Activated CD8-positive, alpha-beta memory T cell treated with anti-CD3 and anti-CD28 coated beads, Interleukin-2, amount 10 ng/mL, durations not matched to agents 7 days and 5 days (primary cell): ENCODE data around the gene STARD7. TPM values are rescaled to one million over a fixed set of nuclear protein-coding genes. Genes with fewer than 3 reads are reported as not detected.
"Not testable (repeated sequence)": the region's sequence is repeated elsewhere in the genome, so short reads cannot be mapped to it uniquely, and the experiment has no call there.

Source experiments
- ATAC-seq: fragments of 150-1000 bp; cut with Tn5 transposase; one replicate; pipeline ENCODE4 v1.10.0; 2021; ENCODE audit warnings: moderate library complexity
- CTCF ChIA-PET: fragments of 350-600 bp; sonication (Branson Sonifier 250); formaldehyde crosslinking; loops from one replicate; lab custom pipeline; 2021; ENCODE audit warnings: antibody characterized with exemption; lab: Charles Lee
- DNase-seq: peaks from one replicate; pipeline ENCODE4 v3.0.0-alpha.2; 2020
- H3K27ac Mint-ChIP-seq: one replicate; pipeline ENCODE4 v1.8.0; 2021; ENCODE audit warnings: mild to moderate bottlenecking, mixed read lengths
- H3K27me3 Mint-ChIP-seq: one replicate; pipeline ENCODE4 v1.8.0; 2021; ENCODE audit warnings: mixed read lengths
- H3K36me3 Mint-ChIP-seq: one replicate; pipeline ENCODE4 v1.8.0; 2021; ENCODE audit warnings: mild to moderate bottlenecking, mixed read lengths
- H3K4me1 Mint-ChIP-seq: one replicate; pipeline ENCODE4 v1.8.0; 2021; ENCODE audit warnings: mixed read lengths
- H3K4me3 Mint-ChIP-seq: one replicate; pipeline ENCODE4 v1.8.0; 2021; ENCODE audit warnings: mild to moderate bottlenecking, moderate library complexity, mixed read lengths
- H3K9me3 Mint-ChIP-seq: one replicate; pipeline ENCODE4 v1.8.0; 2022; ENCODE audit warnings: low read depth, mixed read lengths
- total RNA-seq, 2 experiments: library from RNA; stranded (reverse); gene quantifications; one replicate each; pipeline ENCODE4 v1.2.3, GENCODE V29; 2021

STARD7 gene
- total RNA-seq, 2 experiments from 2014 or later: 131 to 180 TPM

- DNase-seq: no peak
- Mint-ChIP-seq H3K4me1 (peaks cover 5% of the 10 kb centered on the region), H3K27ac (no peak overlapping the region), H3K36me3 (no peaks in the 10 kb centered on the region), H3K4me3 (no peak overlapping the region), H3K27me3 (no peaks in the 10 kb centered on the region), H3K9me3 (no peaks in the 10 kb centered on the region)
- CTCF ChIA-PET: no interaction called here
- ATAC-seq: no peak
Measured at GRCh38 chr2:96225016-96225533, 16.4 kb upstream of the STARD7 start.

- CTCF ChIA-PET: not testable (repeated sequence)
Measured at GRCh38 chr2:96221106-96221505, 12.5 kb upstream of the STARD7 start.

GRCh38 chr2:96219959-96220358 is 11.3 kb upstream of the STARD7 start:
- H3K4me1 Mint-ChIP-seq, ATAC-seq, H3K27me3 Mint-ChIP-seq, H3K9me3 Mint-ChIP-seq, H3K27ac Mint-ChIP-seq, H3K36me3 Mint-ChIP-seq, DNase-seq, H3K4me3 Mint-ChIP-seq, CTCF ChIA-PET: not testable (repeated sequence)

More at GRCh38 chr2:96221106-96221505, 12.5 kb upstream of the STARD7 start:
- H3K4me3 Mint-ChIP-seq, H3K27ac Mint-ChIP-seq, DNase-seq, H3K9me3 Mint-ChIP-seq, H3K27me3 Mint-ChIP-seq, ATAC-seq, H3K36me3 Mint-ChIP-seq, H3K4me1 Mint-ChIP-seq: not testable (repeated sequence)

- Mint-ChIP-seq H3K9me3 (no peaks in the 10 kb centered on the region), H3K4me3 (no peak overlapping the region), H3K4me1 (no peaks in the 10 kb centered on the region), H3K27me3 (no peaks in the 10 kb centered on the region), H3K36me3 (no peaks in the 10 kb centered on the region), H3K27ac (no peak overlapping the region)
- ATAC-seq (no peak), DNase-seq (no peak)
- CTCF ChIA-PET: no interaction called here
Measured at GRCh38 chr2:96218508-96219131, 10.0 kb upstream of the STARD7 start.

- Mint-ChIP-seq H3K36me3 (no peaks in the 10 kb centered on the region), H3K4me1 (peaks cover 8% of the 10 kb centered on the region), H3K4me3 (no peak overlapping the region), H3K9me3 (no peaks in the 10 kb centered on the region), H3K27me3 (no peaks in the 10 kb centered on the region), H3K27ac (no peak overlapping the region)
- no peak for ATAC-seq
- no peak for DNase-seq
- CTCF ChIA-PET: no interaction called here
Measured at GRCh38 chr2:96214554-96214953, 5.9 kb upstream of the STARD7 start.

- no peak for DNase-seq
- H3K9me3 Mint-ChIP-seq: no peaks in the 10 kb centered on the region
- H3K36me3 Mint-ChIP-seq: no peaks in the 10 kb centered on the region
- no peak overlapping the region for H3K27ac Mint-ChIP-seq
- no peaks in the 10 kb centered on the region for H3K27me3 Mint-ChIP-seq
- H3K4me1 Mint-ChIP-seq: peaks cover 10% of the 10 kb centered on the region
- no peak overlapping the region for H3K4me3 Mint-ChIP-seq
- ATAC-seq: no peak
- CTCF ChIA-PET: interaction anchor here (0.7 to 1.2 kb wide), 3 partner anchors 19 to 29 kb away, joined by 4 read pairs; no protein-coding TSS in a partner anchor
Measured at GRCh38 chr2:96213379-96213778, 4.8 kb upstream of the STARD7 start.

- CTCF ChIA-PET: no interaction called here
- Mint-ChIP-seq H3K36me3 (peaks cover 4% of the 10 kb centered on the region), H3K27ac (no peak overlapping the region), H3K9me3 (no peaks in the 10 kb centered on the region), H3K27me3 (no peaks in the 10 kb centered on the region), H3K4me1 (peaks cover 14% of the 10 kb centered on the region), H3K4me3 (no peak overlapping the region)
- ATAC-seq (no peak), DNase-seq (no peak)
Measured at GRCh38 chr2:96212339-96212738, 3.7 kb upstream of the STARD7 start.

GRCh38 chr2:96209729-96210085 is 1.1 kb upstream of the STARD7 start:
- Mint-ChIP-seq H3K36me3 (peaks cover 12% of the 10 kb centered on the region), H3K9me3 (no peaks in the 10 kb centered on the region), H3K4me3 (peak overlapping the region; percentile 88), H3K4me1 (peaks cover 37% of the 10 kb centered on the region), H3K27ac (peak overlapping the region; percentile 88), H3K27me3 (no peaks in the 10 kb centered on the region)
- ATAC-seq (no peak), DNase-seq (no peak)
- CTCF ChIA-PET: interaction anchor here (1.1 to 3.2 kb wide), 7 partner anchors 20 to 217 kb away, joined by 3 to 19 read pairs (median 6); no protein-coding TSS in a partner anchor

- CTCF ChIA-PET: interaction anchor here (1.0 to 3.2 kb wide), 13 partner anchors 13 to 216 kb away, joined by 3 to 19 read pairs (median 5); partner anchors contain the start of gene ASTL
- peaks cover 41% of the 10 kb centered on the region for H3K4me1 Mint-ChIP-seq
- no peak for DNase-seq
- no peak for ATAC-seq
- H3K27ac Mint-ChIP-seq: peak overlapping the region; percentile 88
- peak overlapping the region; percentile 88 for H3K4me3 Mint-ChIP-seq
- H3K9me3 Mint-ChIP-seq: no peaks in the 10 kb centered on the region
- H3K36me3 Mint-ChIP-seq: peaks cover 12% of the 10 kb centered on the region
- H3K27me3 Mint-ChIP-seq: no peaks in the 10 kb centered on the region
Measured at GRCh38 chr2:96209011-96209728, 543 bp upstream of the STARD7 start.

GRCh38 chr2:96207774-96208142 is 869 bp downstream of the STARD7 start:
- Mint-ChIP-seq H3K27ac (peak overlapping the region; percentile 87), H3K9me3 (no peaks in the 10 kb centered on the region), H3K4me1 (peaks cover 55% of the 10 kb centered on the region), H3K4me3 (peak overlapping the region; percentile 88), H3K27me3 (no peaks in the 10 kb centered on the region), H3K36me3 (peaks cover 15% of the 10 kb centered on the region)
- no peak for ATAC-seq
- CTCF ChIA-PET: interaction anchor here (1.1 to 3.2 kb wide), 11 partner anchors 12 to 215 kb away, joined by 3 to 19 read pairs (median 6); partner anchors contain the start of gene ASTL
- no peak for DNase-seq

- Mint-ChIP-seq H3K27me3 (no peaks in the 10 kb centered on the region), H3K9me3 (no peaks in the 10 kb centered on the region), H3K4me3 (peak overlapping the region; percentile 88), H3K36me3 (peaks cover 16% of the 10 kb centered on the region), H3K27ac (peak overlapping the region; percentile 87), H3K4me1 (peaks cover 60% of the 10 kb centered on the region)
- CTCF ChIA-PET: interaction anchor here (1.1 to 3.2 kb wide), 6 partner anchors 32 to 114 kb away, joined by 4 to 19 read pairs (median 8); partner anchors contain the start of gene ASTL
- ATAC-seq (no peak), DNase-seq (no peak)
Measured at GRCh38 chr2:96207073-96207773, 1.4 kb downstream of the STARD7 start.

- no peak for DNase-seq
- Mint-ChIP-seq H3K4me1 (peaks cover 67% of the 10 kb centered on the region), H3K36me3 (peaks cover 17% of the 10 kb centered on the region)
Measured at GRCh38 chr2:96205888-96206287, 2.7 kb downstream of the STARD7 start.

More at GRCh38 chr2:96205888-96206287, 2.7 kb downstream of the STARD7 start:
- ATAC-seq: no peak
- Mint-ChIP-seq H3K4me3 (peak overlapping the region; percentile 66), H3K27me3 (no peaks in the 10 kb centered on the region), H3K27ac (peak overlapping the region; percentile 71), H3K9me3 (no peaks in the 10 kb centered on the region)
- CTCF ChIA-PET: interaction anchor here (0.8 to 6.2 kb wide), 5 partner anchors 17 to 61 kb away, joined by 3 to 27 read pairs (median 3); no protein-coding TSS in a partner anchor
